SHP77 treated with DMSO at 0.1 percent for 48 hours (cell line): ENCODE results near the gene VPS13C.
A peak's percentile ranks its signal among the peaks of the same experiment; 100 is the strongest.

Experiments used
- DNase-seq: peaks from one replicate; lab custom pipeline; 2025; lab: John Stamatoyannopoulos, UW

Gene VPS13C

DNA sequence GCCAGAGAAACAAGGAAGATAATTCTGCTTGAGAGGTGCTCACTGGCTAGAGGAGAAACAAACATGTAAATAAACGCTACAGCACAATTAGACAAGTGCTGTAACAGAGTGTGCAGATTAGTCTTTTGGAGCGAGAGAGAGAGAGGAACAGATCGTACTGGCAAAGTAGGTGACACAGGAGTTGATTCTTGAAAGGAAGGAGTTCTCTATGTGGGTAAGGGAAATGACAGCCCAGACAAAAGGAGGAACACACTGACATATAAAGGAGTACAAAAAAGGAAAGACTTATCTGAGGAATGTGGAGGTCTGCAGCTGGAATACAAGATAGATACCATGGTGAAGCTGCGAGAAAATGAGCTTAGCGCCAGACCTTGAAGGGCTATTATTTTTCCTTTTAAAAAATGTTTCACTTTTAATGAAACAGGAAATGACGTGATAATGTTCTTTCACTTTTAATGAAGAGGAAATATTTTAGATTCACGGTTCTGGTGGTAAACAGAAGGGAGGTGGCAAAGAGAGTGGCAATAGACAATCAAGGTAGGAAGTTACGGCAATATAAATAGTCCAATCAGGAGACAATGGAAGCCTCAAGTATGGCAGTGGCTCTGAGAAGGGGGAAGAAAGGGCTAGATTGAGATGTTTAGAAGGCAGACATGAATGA is 202.9 kb downstream of the VPS13C start:
- no peak for DNase-seq

DNA sequence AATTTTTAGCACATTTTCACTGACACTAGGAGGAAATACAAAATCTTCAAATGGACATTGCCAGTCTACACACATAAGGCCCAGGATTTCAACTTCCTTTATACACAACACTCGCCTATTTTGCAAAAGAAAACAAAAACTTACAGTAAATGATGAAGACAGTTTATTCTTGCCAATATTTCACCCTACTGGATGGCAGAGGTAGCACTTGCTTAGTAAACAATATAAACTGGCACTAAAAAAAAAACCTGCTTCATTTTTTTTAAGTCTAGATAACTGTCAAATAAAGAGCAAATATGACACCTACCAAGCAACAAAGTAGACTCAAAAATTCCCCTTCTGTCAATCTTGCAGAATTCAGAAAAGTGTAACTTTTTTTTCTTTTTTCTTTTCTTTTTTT is 204.0 kb downstream of the VPS13C start:
- DNase-seq: no peak

DNA sequence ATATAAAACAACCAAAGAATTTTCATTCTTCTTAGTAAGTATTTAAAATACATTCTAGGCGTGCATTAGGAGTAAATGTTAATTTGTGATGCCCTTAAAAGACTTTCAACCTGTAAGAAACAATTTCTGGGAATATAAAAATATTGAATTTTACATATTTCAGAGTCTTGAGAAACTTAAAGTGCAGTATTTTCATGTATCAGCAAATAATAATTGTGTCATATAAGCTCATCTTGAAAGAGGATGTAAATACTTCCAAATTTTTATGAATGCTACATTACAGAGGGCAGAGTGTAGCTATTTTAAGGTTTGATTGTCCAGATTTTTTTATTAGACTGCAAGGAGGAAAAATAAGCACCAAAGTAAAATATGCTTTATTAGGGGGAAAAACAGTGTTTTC is 207.1 kb downstream of the VPS13C start:
- no peak for DNase-seq

DNA sequence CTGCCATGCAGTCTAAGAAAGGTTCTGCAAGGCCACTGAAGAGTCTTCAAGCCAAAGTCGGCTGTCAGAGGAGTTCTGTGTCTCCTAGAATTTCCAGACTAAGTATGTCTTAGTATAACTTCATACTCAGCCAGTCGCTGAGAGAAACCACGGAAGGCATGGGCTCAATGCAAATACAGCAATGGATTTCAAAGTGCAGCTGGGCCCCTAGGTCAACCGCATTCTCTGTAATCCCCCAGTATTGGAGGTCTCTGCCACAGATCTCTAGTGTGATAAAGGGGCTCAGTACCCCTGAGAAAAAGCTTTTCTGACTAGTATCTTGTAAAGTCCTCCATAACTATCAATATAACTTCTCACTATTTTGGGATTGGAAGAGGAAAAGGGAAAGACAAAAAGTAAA is 208.3 kb downstream of the VPS13C start:
- no peak for DNase-seq

DNA sequence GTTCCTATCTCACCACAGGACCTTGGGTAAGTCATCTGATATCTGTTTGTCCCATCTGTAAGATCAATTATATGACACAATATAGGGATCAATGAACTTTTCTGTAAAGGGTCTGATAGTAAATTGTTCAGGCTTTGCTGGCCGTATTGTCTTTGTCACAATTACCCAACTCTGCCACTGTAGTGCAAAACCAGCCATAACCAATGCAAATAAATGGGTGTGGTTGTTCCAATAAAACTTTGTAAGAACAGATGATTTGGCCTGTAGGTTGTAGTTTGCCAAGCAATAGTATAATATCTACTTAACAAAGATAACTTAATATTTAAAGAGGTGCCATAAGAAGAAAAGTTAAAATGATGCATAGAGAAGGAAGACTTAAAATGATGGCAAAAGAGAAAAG is 210.8 kb downstream of the VPS13C start:
- DNase-seq: no peak

DNA sequence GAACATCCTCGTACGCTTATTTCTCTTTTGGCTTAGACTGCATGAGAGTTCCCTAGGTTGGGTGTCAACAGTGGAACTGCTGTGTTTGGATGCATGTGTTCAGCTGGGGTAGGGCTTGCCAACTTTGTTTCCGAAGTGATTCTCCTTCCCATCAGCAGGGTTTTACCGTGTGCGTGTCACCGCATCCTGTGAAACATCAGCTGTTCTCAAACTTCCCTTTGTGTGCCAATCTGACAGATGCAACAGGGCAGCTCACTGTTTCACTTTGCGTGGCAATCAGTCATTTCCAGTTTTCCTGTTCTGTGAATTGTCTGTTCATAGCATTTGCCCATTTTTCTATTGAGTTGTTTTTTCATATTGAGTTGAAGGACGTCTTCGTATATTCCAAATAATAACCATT is 218.8 kb downstream of the VPS13C start:
- DNase-seq: no peak

DNA sequence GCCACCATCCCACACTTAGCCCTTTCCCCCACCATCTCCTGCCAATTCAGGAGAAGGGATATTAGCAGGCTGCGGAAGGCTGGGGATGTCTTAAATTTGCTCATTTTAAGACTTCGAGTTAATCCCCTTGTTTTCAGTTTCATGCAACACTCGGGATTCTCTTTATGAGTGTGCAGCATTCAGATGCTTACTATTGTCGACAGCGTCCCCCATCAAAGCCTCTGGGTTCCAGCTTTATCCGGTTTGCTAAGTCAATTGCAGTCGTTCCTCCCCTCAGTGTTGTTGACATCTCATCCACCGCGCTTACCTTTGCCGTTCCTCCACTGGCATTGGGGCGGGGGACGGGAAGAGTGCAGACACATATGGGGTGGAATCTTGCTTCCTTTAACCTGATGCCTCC is 220.2 kb downstream of the VPS13C start:
- no peak for DNase-seq

DNA sequence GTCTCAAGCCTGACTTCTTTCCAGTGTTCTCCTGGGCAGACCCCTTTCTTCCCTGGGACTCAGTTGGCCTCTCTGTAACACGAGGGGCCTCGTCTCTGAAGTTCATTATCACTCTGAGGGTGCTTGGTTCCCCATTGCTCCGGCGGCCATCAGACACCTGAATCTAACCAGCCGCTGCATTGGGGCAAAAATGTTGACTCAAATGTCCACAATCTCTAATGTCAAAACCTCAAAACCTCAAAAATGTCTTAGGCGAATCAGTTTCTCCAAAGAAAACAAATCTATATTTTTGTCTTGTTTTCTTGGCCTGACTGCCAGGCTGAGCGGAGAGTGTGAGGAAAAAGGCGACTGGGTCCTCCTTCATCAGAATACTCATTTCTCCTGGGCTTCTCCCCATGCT is 220.7 kb downstream of the VPS13C start:
- DNase-seq: no peak

DNA sequence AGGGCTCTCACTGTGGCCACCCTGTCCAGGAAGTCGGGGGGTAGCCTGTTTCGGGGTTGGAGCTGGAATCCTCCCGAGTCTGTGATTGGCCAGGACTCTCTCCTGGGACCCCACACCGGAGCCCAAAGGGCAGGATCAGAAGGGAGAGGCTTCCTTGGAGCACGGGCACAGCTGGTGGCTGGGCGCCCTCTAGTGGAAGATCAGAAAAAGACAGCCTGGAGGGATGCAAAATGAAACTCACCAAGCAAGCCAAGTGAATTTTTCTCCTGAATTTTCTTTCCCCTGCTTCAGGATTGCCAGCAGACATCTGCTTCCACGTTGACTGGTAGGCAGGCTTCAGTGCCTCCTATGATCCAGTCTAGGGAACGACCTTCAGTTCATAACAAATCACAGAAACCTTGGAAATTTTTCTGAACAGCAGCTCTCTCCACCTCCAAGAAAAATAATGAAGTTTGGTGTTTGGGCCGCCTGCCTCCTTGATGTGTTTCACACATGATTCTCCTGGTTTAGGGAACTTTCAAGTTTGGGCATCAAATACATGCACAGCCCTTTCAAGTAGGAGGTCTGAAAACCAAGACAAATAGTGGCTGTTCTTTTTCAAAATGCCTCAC is 224.6 kb downstream of the VPS13C start:
- peak; percentile 40 for DNase-seq

DNA sequence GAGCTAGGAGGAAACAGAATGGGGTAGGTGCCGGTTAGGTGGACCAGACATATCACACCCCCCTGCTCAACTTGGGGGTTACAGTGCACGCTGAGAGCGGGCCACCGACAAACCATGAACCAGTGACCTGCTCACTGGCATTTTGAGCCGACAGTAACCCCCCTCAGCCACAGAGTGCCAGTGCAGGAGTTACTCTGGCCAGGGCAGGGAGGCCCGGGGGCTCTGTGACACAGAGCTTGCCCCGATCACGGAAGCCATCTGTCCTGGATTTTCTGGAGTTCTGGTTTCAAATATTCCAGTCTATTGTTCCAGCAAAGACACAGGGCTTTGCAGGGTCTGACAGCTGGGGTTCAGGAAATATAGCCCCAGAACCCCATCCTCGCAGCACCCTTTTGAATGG is 225.2 kb downstream of the VPS13C start:
- no peak for DNase-seq

DNA sequence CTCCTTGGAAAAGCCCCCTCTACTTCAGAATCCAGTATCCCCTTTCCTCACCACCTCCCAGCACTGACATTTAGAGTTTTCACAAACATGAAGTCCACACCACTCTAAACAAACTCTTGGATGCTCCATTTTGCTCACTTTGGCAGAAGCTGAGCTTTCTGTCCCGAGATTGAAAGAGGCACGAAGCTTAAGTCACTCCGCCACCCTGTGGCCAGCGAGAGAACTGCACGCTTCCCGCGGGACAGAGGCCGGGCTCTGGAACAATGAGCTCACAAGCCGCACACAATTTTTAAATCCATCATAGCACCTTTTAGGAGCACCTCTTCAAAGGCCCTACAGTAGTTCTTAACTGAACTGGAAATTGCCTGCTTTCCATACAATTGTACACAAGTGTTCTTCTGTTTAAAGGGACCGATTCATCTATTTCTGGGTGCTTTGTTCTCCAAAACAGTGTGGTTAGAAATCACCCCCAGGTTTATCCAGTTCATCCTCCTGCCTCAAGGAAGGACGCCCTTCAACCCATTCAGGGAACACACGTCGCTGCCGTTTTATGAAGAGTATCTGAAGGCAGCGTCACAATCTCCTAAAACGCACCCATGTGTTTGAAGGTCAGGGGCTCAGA is 226.1 kb downstream of the VPS13C start:
- DNase-seq: peak; percentile 65

DNA sequence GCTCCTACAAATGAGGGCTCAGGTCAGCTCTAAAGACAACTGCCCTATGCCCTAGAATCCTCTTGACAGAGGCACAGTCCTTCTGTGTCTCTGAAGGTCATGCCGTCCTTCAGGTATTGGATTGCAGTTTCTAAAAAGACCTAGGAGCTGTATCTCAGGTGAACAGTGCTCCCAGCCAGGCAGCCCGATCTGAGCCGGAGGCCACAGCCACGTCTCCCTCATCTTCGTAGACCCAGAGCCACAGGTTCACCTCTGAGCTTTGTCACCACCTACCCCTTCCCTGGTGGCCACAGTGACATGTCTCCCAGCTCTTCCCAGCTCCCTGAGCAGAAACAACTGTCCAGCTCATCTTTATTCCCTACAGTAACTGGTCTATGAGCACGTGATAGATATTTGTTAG is 228.0 kb downstream of the VPS13C start:
- no peak for DNase-seq

DNA sequence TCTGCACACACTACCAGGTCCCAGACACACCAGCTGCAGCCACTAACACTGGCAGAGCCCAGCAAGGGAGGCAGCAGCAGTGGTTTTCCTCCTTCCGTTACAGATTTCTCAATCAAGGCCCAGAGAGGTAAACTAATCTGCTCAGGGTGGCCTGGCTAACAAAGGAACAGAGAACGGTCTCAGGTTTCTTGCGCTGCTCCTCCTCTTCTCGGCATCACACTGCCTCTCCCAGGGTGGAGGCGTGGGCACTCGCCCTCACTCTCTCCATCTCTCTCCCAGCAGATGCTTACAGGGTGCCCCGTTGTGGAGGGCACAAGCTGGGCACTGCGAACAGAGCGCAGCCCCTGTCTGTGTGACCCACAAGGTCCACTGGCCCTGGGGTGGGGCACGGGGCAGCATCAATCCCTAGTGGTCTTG is 228.7 kb downstream of the VPS13C start:
- peak; percentile 75 for DNase-seq

DNA sequence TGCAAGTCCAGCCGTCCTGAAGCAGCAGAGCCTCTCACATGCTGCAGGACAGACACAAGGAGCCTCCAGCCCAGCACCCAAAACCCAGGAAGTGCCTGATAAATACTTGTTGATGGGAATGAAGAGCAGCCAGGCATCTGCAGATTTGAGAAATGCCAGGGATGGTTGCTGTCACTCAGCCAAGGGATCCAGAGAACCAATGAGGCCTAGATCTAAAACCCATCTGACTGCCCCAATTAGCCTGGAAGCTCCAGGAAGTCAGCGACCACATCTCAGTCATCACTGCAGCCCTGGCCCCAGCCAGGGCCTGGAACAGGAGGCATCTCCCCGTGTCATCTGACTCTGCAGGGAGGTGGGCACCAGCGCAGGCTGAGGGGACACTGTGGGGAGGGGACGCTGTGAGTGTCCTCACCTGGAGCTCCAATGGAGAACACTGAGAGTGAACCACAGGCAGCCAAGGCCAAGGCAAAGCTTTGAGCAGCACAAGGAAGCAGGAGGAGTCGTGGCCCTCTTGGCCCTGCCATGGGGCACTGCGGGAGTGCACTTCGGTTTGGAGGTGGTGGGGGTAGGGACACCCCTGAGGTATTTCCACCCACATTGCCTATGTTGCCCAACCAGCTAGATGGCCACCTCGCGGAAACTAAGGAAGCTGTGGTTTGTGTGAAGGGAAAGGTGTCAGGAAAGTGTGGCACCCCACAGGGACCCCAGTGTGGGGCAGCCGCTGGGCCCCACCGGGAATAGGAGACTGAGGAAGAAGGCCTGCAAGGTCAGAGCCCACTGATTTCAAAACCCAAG is 229.5 kb downstream of the VPS13C start:
- DNase-seq: no peak

DNA sequence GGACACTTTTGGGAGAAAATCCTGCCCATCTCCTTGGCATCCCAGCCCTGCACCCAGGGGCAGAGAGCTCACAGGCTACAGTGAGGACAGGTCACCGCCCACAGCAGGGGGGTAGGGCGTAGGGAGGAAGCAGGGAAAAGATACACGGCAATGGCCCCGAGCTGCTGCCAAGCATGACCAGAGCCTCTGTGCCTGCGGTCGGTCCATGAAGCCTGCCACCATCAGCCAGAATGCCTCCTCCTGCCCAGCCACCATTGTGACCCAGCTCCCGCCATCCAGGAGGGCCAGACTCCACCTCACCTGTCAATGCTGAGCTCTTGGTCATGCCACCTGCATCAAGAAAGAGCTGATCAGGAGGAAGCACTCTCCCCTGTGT is 230.7 kb downstream of the VPS13C start:
- DNase-seq: no peak

DNA sequence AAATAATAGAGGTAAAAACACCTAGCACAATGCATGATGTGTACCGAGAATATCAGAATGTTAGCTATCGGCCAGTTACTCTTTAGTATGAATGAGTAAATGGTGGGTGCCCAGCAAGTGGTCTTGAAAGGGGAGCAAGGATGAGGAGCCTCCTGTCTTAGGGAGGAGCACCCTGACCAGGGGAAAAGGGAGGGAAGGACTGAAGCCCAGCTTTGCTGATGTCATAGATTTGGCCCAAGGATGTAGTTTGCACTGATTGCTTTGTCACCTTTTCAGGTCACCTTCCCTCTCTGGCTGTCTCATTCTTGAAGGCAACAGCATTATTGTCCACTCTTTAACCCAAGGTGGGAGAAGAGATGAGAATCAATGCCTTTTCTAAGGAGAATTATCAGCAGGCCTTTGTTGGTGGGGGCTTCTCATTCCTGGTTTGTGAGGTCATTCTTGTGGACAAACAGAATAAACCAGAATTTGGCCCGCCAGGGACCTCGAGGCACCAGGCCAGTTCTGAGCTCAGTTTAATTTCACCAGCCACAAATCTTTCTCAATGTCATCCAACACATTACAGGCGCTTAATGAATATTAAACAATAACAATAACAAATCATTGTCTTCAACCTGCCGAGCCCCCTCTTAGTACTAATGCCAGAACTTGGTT is 231.3 kb downstream of the VPS13C start:
- DNase-seq: no peak

DNA sequence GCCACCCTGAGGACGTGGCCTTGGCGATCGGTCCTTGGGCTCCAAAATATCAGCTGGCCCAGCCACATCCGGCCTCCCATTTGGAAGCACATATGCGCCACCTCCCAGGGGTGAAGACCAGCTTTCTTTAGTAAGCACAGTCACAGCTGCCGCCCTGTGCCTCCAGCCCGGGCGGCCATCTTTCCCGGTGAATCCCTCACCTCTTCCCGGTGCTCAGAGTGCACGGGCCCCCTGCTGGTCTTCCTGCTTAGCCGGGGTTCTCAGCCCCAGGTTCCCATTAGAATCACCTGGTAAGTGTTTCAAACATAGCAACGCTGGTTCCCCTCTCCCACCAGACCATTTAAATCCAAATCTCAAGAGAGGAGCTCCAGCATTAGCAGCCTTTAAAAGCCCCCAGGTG is 232.2 kb downstream of the VPS13C start:
- DNase-seq: no peak

DNA sequence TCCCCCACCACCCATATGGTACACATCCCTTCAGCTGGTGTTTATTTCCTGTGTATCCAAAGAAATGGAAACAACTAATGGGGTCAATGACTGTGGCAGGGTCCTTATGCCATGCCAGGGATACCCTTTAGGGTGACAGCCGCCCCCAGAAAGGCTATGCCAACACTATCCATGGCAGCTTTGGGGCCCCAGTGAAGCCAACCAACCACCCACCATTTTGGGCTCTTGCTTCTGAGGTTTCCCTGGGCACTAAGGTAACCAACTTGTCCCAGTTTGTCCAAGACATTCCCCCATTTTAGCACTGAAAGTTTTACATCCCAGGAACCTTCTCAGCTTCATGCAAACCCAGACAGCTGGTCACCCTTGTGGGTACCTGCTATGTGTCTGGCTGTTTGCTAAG is 233.1 kb downstream of the VPS13C start:
- no peak for DNase-seq

DNA sequence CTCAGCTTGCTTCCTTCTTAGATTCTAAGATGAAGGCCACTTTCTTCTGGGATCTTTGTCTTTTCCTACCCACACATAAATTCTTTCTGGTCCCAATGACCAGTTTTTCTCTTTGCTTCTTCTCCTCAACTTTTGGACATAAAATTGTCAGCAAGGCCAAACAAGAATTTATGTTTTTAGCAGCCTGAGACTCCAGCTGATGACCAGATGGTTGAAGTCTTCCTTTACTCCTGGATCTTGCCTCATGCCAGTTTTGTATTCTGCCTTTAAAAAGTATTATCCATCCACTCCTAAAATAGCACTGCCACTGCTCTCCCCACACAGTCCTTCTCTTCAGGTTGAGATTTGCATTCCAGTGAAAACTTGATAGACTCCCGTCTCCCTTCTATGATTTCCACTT is 236.0 kb downstream of the VPS13C start:
- DNase-seq: no peak

DNA sequence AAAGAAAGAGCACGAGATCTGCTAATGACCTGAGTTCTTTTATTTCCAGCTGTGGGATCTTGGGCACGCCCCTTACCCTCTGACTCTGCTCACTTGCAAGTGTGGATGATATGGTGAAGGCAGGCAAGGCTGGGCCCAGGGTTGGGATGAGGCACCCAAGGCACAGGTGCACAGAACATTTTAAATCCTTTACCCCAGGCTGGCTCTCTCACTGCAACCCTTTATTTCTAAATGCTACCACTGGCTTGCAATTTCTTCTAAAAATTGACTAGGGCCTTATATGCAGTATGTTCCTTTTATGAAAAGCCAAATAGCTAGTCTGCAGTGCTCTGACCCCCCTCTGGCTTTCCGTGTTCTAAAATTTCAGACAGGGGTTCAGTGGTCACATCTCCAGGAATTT is 237.7 kb downstream of the VPS13C start:
- DNase-seq: no peak

DNA sequence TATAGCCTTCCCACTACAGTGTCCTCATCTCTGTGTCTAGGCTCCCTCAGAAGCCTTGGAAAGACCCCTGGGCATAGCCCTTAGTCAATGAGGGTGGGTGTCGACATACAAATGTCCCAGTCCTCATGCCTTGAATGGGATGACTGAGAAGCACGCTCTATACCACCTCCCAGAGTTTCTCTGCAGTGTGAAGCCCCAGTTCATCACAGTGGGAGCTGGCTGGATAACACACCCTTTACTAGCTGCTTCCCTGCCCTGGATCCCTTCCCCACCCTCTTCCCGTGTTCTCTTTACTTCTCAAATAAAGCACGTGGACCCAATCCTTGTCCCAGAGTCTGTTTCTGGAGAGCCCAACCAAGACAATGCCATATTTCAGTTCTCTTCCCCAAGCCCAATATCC is 239.3 kb downstream of the VPS13C start:
- DNase-seq: no peak

DNA sequence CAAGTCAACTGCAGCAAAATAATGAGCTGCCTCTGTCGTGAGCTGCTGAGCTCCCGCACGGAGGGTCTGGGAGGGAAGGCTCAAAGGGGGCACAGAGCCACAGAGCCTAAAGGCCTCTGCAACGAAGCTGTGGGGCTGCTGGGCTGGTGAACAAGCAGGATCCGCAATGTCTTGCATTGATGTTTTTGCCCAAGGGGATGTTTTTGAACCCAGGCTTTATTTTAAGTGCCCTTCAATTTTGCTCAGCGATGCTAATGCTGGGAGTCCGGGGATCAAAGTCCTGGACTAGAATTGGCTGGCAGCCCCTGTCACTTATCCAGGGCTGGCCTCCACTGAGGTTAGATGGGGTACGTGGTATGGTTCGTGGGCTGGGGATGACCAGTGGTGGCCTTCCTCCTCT is 240.0 kb downstream of the VPS13C start:
- no peak for DNase-seq

DNA sequence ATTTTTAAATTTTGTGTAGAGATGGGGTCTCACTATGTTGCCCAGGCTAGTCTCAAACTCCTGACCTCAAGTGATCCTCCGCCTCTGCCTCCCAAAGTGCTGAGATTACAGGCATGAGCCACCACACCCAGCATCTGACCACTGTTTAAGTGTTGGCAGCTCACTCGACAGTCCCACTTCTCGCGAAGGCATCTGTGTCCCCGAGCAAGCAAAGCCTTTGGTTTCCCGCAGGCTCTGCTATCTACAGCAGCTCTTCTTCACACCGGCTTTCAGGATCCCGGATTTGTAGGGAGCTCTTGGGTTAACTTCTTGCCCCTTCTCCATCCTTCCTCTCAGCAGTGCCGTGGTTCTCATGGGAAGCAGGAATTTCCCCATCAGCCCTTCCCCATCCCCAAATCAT is 240.9 kb downstream of the VPS13C start:
- no peak for DNase-seq
